Progenitor cell of endocrine pancreas (in vitro differentiated cells): ENCODE results near the gene CSTF3. TPM values are rescaled to one million over a fixed set of nuclear protein-coding genes. Genes with fewer than 3 reads are reported as not detected.

Source experiments
- DNase-seq: peaks from one replicate; pipeline ENCODE4 v3.0.0; 2021; ENCODE audit warnings: low spot score; ENCODE audit not compliant: unreplicated experiment
- H3K27ac Mint-ChIP-seq: 2 replicates; pipeline ENCODE4 v1.8.0; 2021; ENCODE audit warnings: mild to moderate bottlenecking, moderate library complexity, mixed read lengths
- H3K27me3 Mint-ChIP-seq: 2 replicates; pipeline ENCODE4 v1.8.0; 2021; ENCODE audit warnings: mixed read lengths
- H3K36me3 Mint-ChIP-seq: 2 replicates; pipeline ENCODE4 v1.8.0; 2022; ENCODE audit warnings: mixed read lengths; ENCODE audit not compliant: insufficient read depth
- H3K4me1 Mint-ChIP-seq: 2 replicates; pipeline ENCODE4 v1.8.0; 2021; ENCODE audit warnings: low read depth, mixed read lengths
- H3K4me3 Mint-ChIP-seq: 2 replicates; pipeline ENCODE4 v1.8.0; 2021; ENCODE audit warnings: low read depth, mild to moderate bottlenecking, moderate library complexity, mixed read lengths
- H3K9me3 Mint-ChIP-seq: 2 replicates; pipeline ENCODE4 v1.8.0; 2021; ENCODE audit warnings: low read depth, mixed read lengths
- CTCF ChIP-seq: fragments of 200-600 bp; sonication (generic); IDR thresholded peaks from one replicate; pipeline ENCODE4 v1.5.0; 2021; ENCODE audit warnings: antibody characterized with exemption, mild to moderate bottlenecking; ENCODE audit not compliant: unreplicated experiment
- total RNA-seq: library from RNA; stranded (reverse); gene quantifications from 2 replicates; pipeline ENCODE4 v1.2.1, GENCODE V29; 2021

The CSTF3 gene
- total RNA-seq, 1 donor from 2014 or later: 43.5 TPM

GRCh38 chr11:33151399-33151798 is 9.9 kb downstream of the CSTF3 start:
- Mint-ChIP-seq H3K27me3 (no peaks in the 10 kb centered on the region), H3K9me3 (peaks cover 3% of the 10 kb centered on the region), H3K36me3 (peaks cover 17% of the 10 kb centered on the region), H3K4me1 (peaks cover 6% of the 10 kb centered on the region), H3K27ac (no peak overlapping the region), H3K4me3 (no peak overlapping the region)
- no peak for TF ChIP-seq CTCF
- no peak for DNase-seq

GRCh38 chr11:33147559-33147958 is 13.7 kb downstream of the CSTF3 start:
- H3K36me3 Mint-ChIP-seq: peaks cover 14% of the 10 kb centered on the region
- no peak overlapping the region for H3K4me3 Mint-ChIP-seq

GRCh38 chr11:33135768-33136443 is 25.4 kb downstream of the CSTF3 start:
- Mint-ChIP-seq H3K27me3 (no peaks in the 10 kb centered on the region), H3K27ac (no peak overlapping the region), H3K4me3 (no peak overlapping the region), H3K36me3 (peaks cover 5% of the 10 kb centered on the region), H3K9me3 (no peaks in the 10 kb centered on the region), H3K4me1 (no peaks in the 10 kb centered on the region)
- TF ChIP-seq CTCF: no peak
- no peak for DNase-seq

More at GRCh38 chr11:33147559-33147958, 13.7 kb downstream of the CSTF3 start:
- no peaks in the 10 kb centered on the region for H3K4me1 Mint-ChIP-seq
- H3K27me3 Mint-ChIP-seq: no peaks in the 10 kb centered on the region
- TF ChIP-seq CTCF: no peak
- H3K27ac Mint-ChIP-seq: no peak overlapping the region
- no peaks in the 10 kb centered on the region for H3K9me3 Mint-ChIP-seq
- DNase-seq: no peak

- Mint-ChIP-seq H3K27ac (no peak overlapping the region), H3K4me3 (no peak overlapping the region), H3K9me3 (no peaks in the 10 kb centered on the region), H3K36me3 (peaks cover 4% of the 10 kb centered on the region), H3K4me1 (no peaks in the 10 kb centered on the region), H3K27me3 (no peaks in the 10 kb centered on the region)
- no peak for DNase-seq
- TF ChIP-seq CTCF: no peak
Measured at GRCh38 chr11:33135216-33135615, 26.1 kb downstream of the CSTF3 start.

- TF ChIP-seq CTCF: no peak
- Mint-ChIP-seq H3K9me3 (no peaks in the 10 kb centered on the region), H3K4me1 (no peaks in the 10 kb centered on the region), H3K4me3 (no peak overlapping the region), H3K27me3 (no peaks in the 10 kb centered on the region), H3K27ac (no peak overlapping the region), H3K36me3 (peaks cover 2% of the 10 kb centered on the region)
- DNase-seq: no peak
Measured at GRCh38 chr11:33134276-33134675, 27.0 kb downstream of the CSTF3 start.
